Glomerular visceral epithelial cell (primary cell): Measurements from ENCODE around the gene SLC16A7.

Source experiments
- DNase-seq: peaks from one replicate; pipeline ENCODE4 v3.0.0-alpha.2; 2016; ENCODE audit errors: extremely low spot score

Gene SLC16A7

GRCh38 chr12:59620326-59620725 is 24.5 kb downstream of the SLC16A7 start:
- no peak for DNase-seq

GRCh38 chr12:59624732-59625460 is 29.1 kb downstream of the SLC16A7 start:
- no peak for DNase-seq

- DNase-seq = no peak
Measured at GRCh38 chr12:59626382-59626781, 30.6 kb downstream of the SLC16A7 start.

GRCh38 chr12:59627582-59627981 is 31.8 kb downstream of the SLC16A7 start:
- no peak for DNase-seq

GRCh38 chr12:59629890-59630289 is 34.1 kb downstream of the SLC16A7 start:
- no peak for DNase-seq

GRCh38 chr12:59632408-59632807 is 36.6 kb downstream of the SLC16A7 start:
- no peak for DNase-seq

GRCh38 chr12:59634254-59634653 is 38.4 kb downstream of the SLC16A7 start:
- DNase-seq = no peak

- no peak for DNase-seq
Measured at GRCh38 chr12:59636945-59637691, 41.3 kb downstream of the SLC16A7 start.

- no peak for DNase-seq
Measured at GRCh38 chr12:59637692-59638070, 41.9 kb downstream of the SLC16A7 start.

- DNase-seq = peak; percentile 40
Measured at GRCh38 chr12:59643550-59643949, 47.7 kb downstream of the SLC16A7 start.

GRCh38 chr12:59645242-59645641 is 49.4 kb downstream of the SLC16A7 start:
- DNase-seq = no peak

- DNase-seq = no peak
Measured at GRCh38 chr12:59646636-59647035, 50.8 kb downstream of the SLC16A7 start.

- no peak for DNase-seq
Measured at GRCh38 chr12:59649203-59649602, 53.4 kb downstream of the SLC16A7 start.

GRCh38 chr12:59650588-59651228 is 54.9 kb downstream of the SLC16A7 start:
- DNase-seq = peak; percentile 29

- peak; percentile 62 for DNase-seq
Measured at GRCh38 chr12:59651229-59651920, 55.5 kb downstream of the SLC16A7 start.

- DNase-seq = no peak
Measured at GRCh38 chr12:59652130-59652529, 56.3 kb downstream of the SLC16A7 start.

- no peak for DNase-seq
Measured at GRCh38 chr12:59654061-59654460, 58.2 kb downstream of the SLC16A7 start.

- DNase-seq = peak; percentile 33
Measured at GRCh38 chr12:59657266-59657665, 61.4 kb downstream of the SLC16A7 start.

GRCh38 chr12:59657711-59658110 is 61.9 kb downstream of the SLC16A7 start:
- no peak for DNase-seq

GRCh38 chr12:59660148-59660547 is 64.3 kb downstream of the SLC16A7 start:
- DNase-seq = no peak

GRCh38 chr12:59660921-59661597 is 65.2 kb downstream of the SLC16A7 start:
- DNase-seq = no peak

GRCh38 chr12:59664495-59664894 is 68.7 kb downstream of the SLC16A7 start:
- DNase-seq = no peak
